ENCODE measurements around the gene ACO2. TPM values are rescaled to one million over a fixed set of nuclear protein-coding genes. Genes with fewer than 3 reads are reported as not detected.

The ACO2 gene
- total and polyA plus RNA-seq, 10 of the 15 experiments (the other 5 are each of a cell fraction or from before 2014, with no cell fraction given), result 21.4 to 214 (median 88.5) TPM

DNA sequence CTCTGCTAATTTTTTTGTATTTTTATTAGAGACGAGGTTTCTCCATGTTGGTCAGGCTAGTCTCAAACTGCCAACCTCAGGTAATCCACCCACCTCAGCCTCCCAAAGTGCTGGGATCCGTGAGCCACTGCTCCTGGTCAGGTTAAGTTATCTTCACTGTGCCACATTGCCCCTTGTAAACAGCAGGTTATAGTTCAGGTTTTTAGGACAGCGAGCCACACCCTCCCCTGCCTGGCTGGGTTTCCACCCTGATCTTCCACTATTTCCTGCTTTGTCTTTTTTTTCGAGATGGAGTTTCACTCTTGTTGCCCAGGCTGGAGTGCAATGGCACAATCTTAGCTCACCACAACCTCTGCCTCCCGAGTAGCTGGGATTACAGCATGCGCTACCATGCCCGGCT, 16.1 kb downstream of the ACO2 start (continued):
- TF ChIP-seq ZNF217 (IDR thresholded peaks at IDR 0.05), result no peak
- TF ChIP-seq SMC3 (IDR thresholded peaks at IDR 0.05; ENCODE audit: borderline replicate concordance, low read length), result no peak
- TF ChIP-seq, protein P1, sequence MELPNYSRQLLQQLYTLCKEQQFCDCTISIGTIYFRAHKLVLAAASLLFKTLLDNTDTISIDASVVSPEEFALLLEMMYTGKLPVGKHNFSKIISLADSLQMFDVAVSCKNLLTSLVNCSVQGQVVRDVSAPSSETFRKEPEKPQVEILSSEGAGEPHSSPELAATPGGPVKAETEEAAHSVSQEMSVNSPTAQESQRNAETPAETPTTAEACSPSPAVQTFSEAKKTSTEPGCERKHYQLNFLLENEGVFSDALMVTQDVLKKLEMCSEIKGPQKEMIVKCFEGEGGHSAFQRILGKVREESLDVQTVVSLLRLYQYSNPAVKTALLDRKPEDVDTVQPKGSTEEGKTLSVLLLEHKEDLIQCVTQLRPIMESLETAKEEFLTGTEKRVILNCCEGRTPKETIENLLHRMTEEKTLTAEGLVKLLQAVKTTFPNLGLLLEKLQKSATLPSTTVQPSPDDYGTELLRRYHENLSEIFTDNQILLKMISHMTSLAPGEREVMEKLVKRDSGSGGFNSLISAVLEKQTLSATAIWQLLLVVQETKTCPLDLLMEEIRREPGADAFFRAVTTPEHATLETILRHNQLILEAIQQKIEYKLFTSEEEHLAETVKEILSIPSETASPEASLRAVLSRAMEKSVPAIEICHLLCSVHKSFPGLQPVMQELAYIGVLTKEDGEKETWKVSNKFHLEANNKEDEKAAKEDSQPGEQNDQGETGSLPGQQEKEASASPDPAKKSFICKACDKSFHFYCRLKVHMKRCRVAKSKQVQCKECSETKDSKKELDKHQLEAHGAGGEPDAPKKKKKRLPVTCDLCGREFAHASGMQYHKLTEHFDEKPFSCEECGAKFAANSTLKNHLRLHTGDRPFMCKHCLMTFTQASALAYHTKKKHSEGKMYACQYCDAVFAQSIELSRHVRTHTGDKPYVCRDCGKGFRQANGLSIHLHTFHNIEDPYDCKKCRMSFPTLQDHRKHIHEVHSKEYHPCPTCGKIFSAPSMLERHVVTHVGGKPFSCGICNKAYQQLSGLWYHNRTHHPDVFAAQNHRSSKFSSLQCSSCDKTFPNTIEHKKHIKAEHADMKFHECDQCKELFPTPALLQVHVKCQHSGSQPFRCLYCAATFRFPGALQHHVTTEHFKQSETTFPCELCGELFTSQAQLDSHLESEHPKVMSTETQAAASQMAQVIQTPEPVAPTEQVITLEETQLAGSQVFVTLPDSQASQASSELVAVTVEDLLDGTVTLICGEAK (IDR thresholded peaks at IDR 0.05; ENCODE audit: borderline replicate concordance), result no peak
- no peak for TF ChIP-seq ZNF207 (IDR thresholded peaks at IDR 0.05; ENCODE audit: borderline replicate concordance)

DNA sequence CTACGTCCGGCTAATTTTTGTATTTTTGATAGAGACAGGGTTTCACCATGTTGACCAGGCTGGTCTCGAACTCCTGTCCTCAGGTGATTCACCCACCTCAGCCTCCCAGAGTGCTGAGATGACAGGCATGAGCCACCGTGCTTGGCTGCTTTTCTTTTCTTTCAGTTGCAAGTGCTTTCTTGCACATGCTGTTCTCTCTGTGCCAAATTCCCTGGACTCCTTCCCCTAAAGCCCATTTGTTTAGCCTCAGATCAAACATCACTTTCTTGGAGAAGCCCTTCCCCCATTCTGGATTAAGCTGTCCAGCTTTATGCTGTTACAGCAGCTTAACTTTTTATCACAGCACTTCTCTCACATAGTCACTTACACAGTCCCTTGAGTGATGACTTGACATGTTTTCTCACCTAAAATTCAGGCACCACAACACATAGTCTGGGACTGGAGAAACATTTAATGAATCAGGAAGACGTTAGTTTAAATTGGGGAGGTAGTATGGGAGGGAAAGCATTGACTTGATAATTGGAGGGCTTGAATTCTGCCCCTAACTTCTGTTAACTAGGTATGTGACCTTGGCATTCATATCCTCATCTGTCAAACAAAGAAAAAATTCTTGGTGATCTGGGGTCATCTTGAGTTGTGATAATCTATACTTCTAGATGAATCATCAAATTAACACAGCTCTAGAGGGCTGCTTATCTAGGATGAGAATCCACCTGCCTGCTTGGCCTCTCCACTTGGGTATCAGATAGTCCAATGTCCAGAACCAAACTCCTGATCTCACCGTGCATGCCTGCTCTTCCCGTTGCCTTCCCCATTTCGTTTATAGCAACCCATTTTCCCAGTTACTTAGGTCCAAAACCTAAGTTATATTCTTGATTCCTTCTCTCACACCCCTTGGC, 18.4 kb downstream of the ACO2 start:
- no peak overlapping the region; the same call in none of the 2 replicates for H3K27ac ChIP-seq (ENCODE audit: control insufficient read depth, insufficient read depth)
- no TSS peak for BruUV-seq (replicated peaks)
- ChIA-PET RAD21 (ENCODE audit: unreplicated experiment) (interaction anchor here (0.6 to 1.0 kb wide), 2 partner anchors 30 to 122 kb away, joined by 3 read pairs; no protein-coding TSS in a partner anchor), SMC1A (ENCODE audit: uncharacterized antibody, unreplicated experiment) (interaction anchor here (0.9 to 1.7 kb wide), 4 partner anchors 7 to 14 kb away, joined by 3 to 7 read pairs (median 3); no protein-coding TSS in a partner anchor), CTCF (no interaction called here), POLR2A (interaction anchor here (0.6 to 1.2 kb wide), 4 partner anchors 93 to 537 kb away, joined by 3 to 9 read pairs (median 4); no protein-coding TSS in a partner anchor)
- H4K20me1 ChIP-seq (ENCODE audit: control insufficient read depth, insufficient read depth), result peaks cover 3% of the 10 kb centered on the region
- H3K4me2 ChIP-seq (ENCODE audit: control insufficient read depth, insufficient read depth), result no peak overlapping the region
- FAIRE-seq (no peak), ATAC-seq (no peak), DNase-seq (ENCODE audit: low read depth, low spot score) (no peak)
- intact Hi-C loops (cut with micrococcal nuclease; ENCODE audit: unreplicated experiment) (no loop called here), in situ Hi-C loops (cut with MboI) (no loop called here)
- no peak overlapping the region for H3K4me3 ChIP-seq
- 86% methylated on average over 8 of the region's 8 CpGs for WGBS (ENCODE audit: insufficient coverage, insufficient replicate concordance, low lambda C conversion rate, missing lambda C conversion rate)
- H3K9me3 ChIP-seq (replicated peaks; ENCODE audit: control insufficient read depth, insufficient read depth, low read length), result no peaks in the 10 kb centered on the region
- H2AFZ ChIP-seq (ENCODE audit: control insufficient read depth, low read depth, low read length), result no peak overlapping the region
- peaks cover 66% of the 10 kb centered on the region for H3K79me2 ChIP-seq (ENCODE audit: control insufficient read depth, insufficient read depth, low read length)
- no peaks in the 10 kb centered on the region for H3K27me3 ChIP-seq (replicated peaks in 1 of 2; ENCODE audit: control insufficient read depth in 2 of 2, insufficient read depth in 2 of 2, low read length in 1 of 2)
- TF ChIP-seq MYC (IDR thresholded peaks at IDR 0.05; ENCODE audit: insufficient read depth, insufficient read length, insufficient replicate concordance, low read length, severe bottlenecking) (no peak), RAD21 (IDR thresholded peaks at IDR 0.05; ENCODE audit: insufficient read depth, low read depth, low read length) (no peak), ZNF384 (IDR thresholded peaks at IDR 0.05; ENCODE audit: borderline replicate concordance, low read depth, low read length) (no peak), CHD2 (IDR thresholded peaks at IDR 0.05; ENCODE audit: borderline replicate concordance, low read depth, low read length) (no peak), ZBED1 (IDR thresholded peaks at IDR 0.05; ENCODE audit: borderline replicate concordance) (no peak), NBN (IDR thresholded peaks at IDR 0.05) (no peak), WRNIP1 (IDR thresholded peaks at IDR 0.05; ENCODE audit: borderline replicate concordance, low read depth, low read length) (no peak), TARDBP (IDR thresholded peaks at IDR 0.05; ENCODE audit: borderline replicate concordance) (no peak), POLR2AphosphoS5 (IDR thresholded peaks at IDR 0.05; ENCODE audit: low read length) (no peak)
- H3K4me1 ChIP-seq (ENCODE audit: control insufficient read depth, insufficient read depth, low read length), result peaks cover 8% of the 10 kb centered on the region
- H3K9ac ChIP-seq (ENCODE audit: control insufficient read depth, insufficient read depth, low read length), result no peak overlapping the region
- peaks cover 2 to 6% of the 10 kb centered on the region in 2 experiments; a peak in 3 of 4 replicates for H3K36me3 ChIP-seq (ENCODE audit: control insufficient read depth in 2 of 2, insufficient read depth in 2 of 2, low read length in 1 of 2)

Data from GM12878 (cell line).